Breast epithelium (tissue), 3 donors: ENCODE data around the gene GSTM5.
"Not testable (repeated sequence)": the region's sequence is repeated elsewhere in the genome, so short reads cannot be mapped to it uniquely, and the experiment has no call there.

ENCODE experiments used
- POLR2AphosphoS5 ChIP-seq, 3 donors: sonication (generic); formaldehyde crosslinking; IDR thresholded peaks; one replicate each; pipeline ENCODE4 v1.6.1; 2017; ENCODE audit warnings: antibody characterized with exemption in 3 of 3
- TF ChIP-seq, protein P1 (sequence below), 3 donors: fragments of 450-650 bp; IDR thresholded peaks; one replicate each; pipeline ENCODE4 v1.5.1; 2016 to 2017; ENCODE audit warnings: antibody characterized with exemption in 3 of 3, mild to moderate bottlenecking in 3 of 3, moderate library complexity in 3 of 3

GRCh38 chr1:109669949-109670302, 42.1 kb upstream of the GSTM5 start:
- TF ChIP-seq, protein P1, sequence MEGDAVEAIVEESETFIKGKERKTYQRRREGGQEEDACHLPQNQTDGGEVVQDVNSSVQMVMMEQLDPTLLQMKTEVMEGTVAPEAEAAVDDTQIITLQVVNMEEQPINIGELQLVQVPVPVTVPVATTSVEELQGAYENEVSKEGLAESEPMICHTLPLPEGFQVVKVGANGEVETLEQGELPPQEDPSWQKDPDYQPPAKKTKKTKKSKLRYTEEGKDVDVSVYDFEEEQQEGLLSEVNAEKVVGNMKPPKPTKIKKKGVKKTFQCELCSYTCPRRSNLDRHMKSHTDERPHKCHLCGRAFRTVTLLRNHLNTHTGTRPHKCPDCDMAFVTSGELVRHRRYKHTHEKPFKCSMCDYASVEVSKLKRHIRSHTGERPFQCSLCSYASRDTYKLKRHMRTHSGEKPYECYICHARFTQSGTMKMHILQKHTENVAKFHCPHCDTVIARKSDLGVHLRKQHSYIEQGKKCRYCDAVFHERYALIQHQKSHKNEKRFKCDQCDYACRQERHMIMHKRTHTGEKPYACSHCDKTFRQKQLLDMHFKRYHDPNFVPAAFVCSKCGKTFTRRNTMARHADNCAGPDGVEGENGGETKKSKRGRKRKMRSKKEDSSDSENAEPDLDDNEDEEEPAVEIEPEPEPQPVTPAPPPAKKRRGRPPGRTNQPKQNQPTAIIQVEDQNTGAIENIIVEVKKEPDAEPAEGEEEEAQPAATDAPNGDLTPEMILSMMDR (IDR thresholded peaks at IDR 0.05) = not testable (repeated sequence)
- TF ChIP-seq POLR2AphosphoS5 (IDR thresholded peaks at IDR 0.05) = not testable (repeated sequence)
